Endothelial cell of umbilical vein (primary cell): ENCODE results near the gene NEURL1B. TPM values are rescaled to one million over a fixed set of nuclear protein-coding genes. Genes with fewer than 3 reads are reported as not detected.

ENCODE experiments used
- BruUV-seq: library from RNA; stranded (reverse); fragments of 400-500 nt; replicated peaks from 2 replicates; lab custom pipeline; 2021; lab: Mats Ljungman, UMichigan
- CTCF ChIA-PET: fragments of 300-600, 350-600 bp; sonication (Branson Sonifier 250); formaldehyde crosslinking; loops from one replicate; lab custom pipeline; 2021; ENCODE audit warnings: antibody characterized with exemption, inconsistent platforms; lab: Charles Lee
- POLR2A ChIA-PET: fragments of 300-600, 350-600 bp; sonication (Branson Sonifier 250); formaldehyde crosslinking; loops from one replicate; lab custom pipeline; 2021; ENCODE audit warnings: antibody characterized with exemption, inconsistent platforms; lab: Charles Lee
- DNase-seq: peaks from one replicate; pipeline ENCODE4 v3.0.0-alpha.2; 2011; ENCODE audit warnings: low read depth, low spot score
- FAIRE-seq: peaks from 2 replicates; lab custom pipeline; 2011; peaks lifted over from hg19 to GRCh38; lab: Jason Lieb, UNC
- H2AFZ ChIP-seq: 2 replicates; pipeline ENCODE4 v1.6.0; 2012; ENCODE audit warnings: low read depth, low read length, control low read depth, inconsistent platforms
- H3K27ac ChIP-seq: 2 replicates; pipeline ENCODE4 v1.5.1; 2011; ENCODE audit warnings: low read depth, mild to moderate bottlenecking, control low read depth, low read length, moderate library complexity; ENCODE audit not compliant: insufficient read depth
- H3K27me3 ChIP-seq, 2 experiments: 2 replicates each; pipeline versions ENCODE4 v1.6.0 to v1.6.1; 2011; ENCODE audit warnings: low read length in 2 of 2, mixed read lengths in 1 of 2; ENCODE audit not compliant: control insufficient read depth in 2 of 2, insufficient read depth in 2 of 2
- H3K36me3 ChIP-seq, 2 experiments: 2 replicates in 1 of 2; 3 replicates in 1 of 2; pipeline ENCODE4 v1.5.1; 2011; ENCODE audit warnings: low read length in 2 of 2, mild to moderate bottlenecking in 1 of 2, moderate library complexity in 1 of 2; ENCODE audit not compliant: control insufficient read depth in 2 of 2, insufficient read depth in 2 of 2; ENCODE audit errors: extremely low read depth in 1 of 2
- H3K4me1 ChIP-seq: 3 replicates; pipeline ENCODE4 v1.5.1; 2011; ENCODE audit warnings: mild to moderate bottlenecking, low read length; ENCODE audit not compliant: control insufficient read depth, insufficient read depth; ENCODE audit errors: extremely low read depth
- H3K4me2 ChIP-seq: 2 replicates; pipeline ENCODE4 v1.6.1; 2011; ENCODE audit warnings: low read length, control low read depth, mixed read lengths; ENCODE audit not compliant: insufficient read depth
- H3K4me3 ChIP-seq, 3 experiments: fragments of 200-600 bp in 1 of 3; sonication (generic), shearing (Covaris generic) in 1 of 3; replicated peaks in 1 of 3; 2 replicates each; pipeline ENCODE4 v1.5.1; 2011 to 2016; ENCODE audit warnings: control low read depth in 3 of 3, low read length in 3 of 3, mild to moderate bottlenecking in 2 of 3, inconsistent platforms in 1 of 3, low read depth in 1 of 3, moderate library complexity in 1 of 3; ENCODE audit not compliant: insufficient read depth in 1 of 3
- H3K79me2 ChIP-seq: 2 replicates; pipeline ENCODE4 v1.6.0; 2012; ENCODE audit warnings: low read length, inconsistent platforms; ENCODE audit not compliant: control insufficient read depth, insufficient read depth
- H3K9ac ChIP-seq: replicated peaks from 2 replicates; pipeline ENCODE3; 2011; ENCODE audit warnings: low read length, control low read depth; ENCODE audit not compliant: insufficient read depth; ENCODE audit errors: extremely low read depth
- H3K9me1 ChIP-seq: replicated peaks from 3 replicates; pipeline ENCODE4 v1.6.0; 2011; ENCODE audit warnings: mild to moderate bottlenecking, low read length; ENCODE audit not compliant: control insufficient read depth, insufficient read depth; ENCODE audit errors: extremely low read depth
- H3K9me3 ChIP-seq: replicated peaks from 2 replicates; pipeline ENCODE4 v1.5.1; 2012; ENCODE audit warnings: low read length, inconsistent platforms; ENCODE audit not compliant: control insufficient read depth, insufficient read depth
- H4K20me1 ChIP-seq: replicated peaks from 2 replicates; pipeline ENCODE3; 2011; ENCODE audit warnings: mild to moderate bottlenecking, low read length; ENCODE audit not compliant: control insufficient read depth, insufficient read depth; ENCODE audit errors: extremely low read depth
- CTCF ChIP-seq, 2 donors: IDR thresholded peaks; 1 replicate in 1 of 2; 2 replicates in 1 of 2; pipeline ENCODE4 v1.5.1; 2011; ENCODE audit warnings: low read length in 2 of 2, mild to moderate bottlenecking in 2 of 2, moderate library complexity in 2 of 2, control low read depth in 1 of 2, inconsistent platforms in 1 of 2, low read depth in 1 of 2; ENCODE audit not compliant: insufficient read depth in 1 of 2; ENCODE audit errors: extremely low read depth in 1 of 2
- EZH2 ChIP-seq: IDR thresholded peaks from 2 replicates; pipeline ENCODE4 v1.6.1; 2012; ENCODE audit warnings: borderline replicate concordance, low read depth, mild to moderate bottlenecking, moderate library complexity, low read length, inconsistent platforms; ENCODE audit not compliant: severe bottlenecking
- FOS ChIP-seq: IDR thresholded peaks from 2 replicates; pipeline ENCODE4 v1.6.1; 2011; ENCODE audit warnings: mild to moderate bottlenecking, low read length, moderate library complexity, borderline replicate concordance; ENCODE audit not compliant: insufficient read depth
- GATA2 ChIP-seq: IDR thresholded peaks from 2 replicates; pipeline ENCODE4 v1.7.0; 2011; ENCODE audit warnings: low read depth, mild to moderate bottlenecking, moderate library complexity, mixed read lengths, low read length; ENCODE audit not compliant: insufficient read length, insufficient read depth
- JUN ChIP-seq: IDR thresholded peaks from 2 replicates; pipeline ENCODE4 v1.6.1; 2011; ENCODE audit warnings: borderline replicate concordance, low read depth; ENCODE audit not compliant: insufficient read length, insufficient read depth
- MAX ChIP-seq: IDR thresholded peaks from 2 replicates; pipeline ENCODE4 v1.6.1; 2011; ENCODE audit not compliant: insufficient read depth, insufficient read length
- MYC ChIP-seq: IDR thresholded peaks from one replicate; pipeline ENCODE4 v1.6.1; 2011; ENCODE audit warnings: mild to moderate bottlenecking, low read depth, low read length
- POLR2A ChIP-seq: IDR thresholded peaks from 2 replicates; pipeline ENCODE4 v1.6.1; 2012; ENCODE audit warnings: low read depth, mild to moderate bottlenecking, control low read depth, low read length
- POLR2AphosphoS5 ChIP-seq: IDR thresholded peaks from 2 replicates; pipeline ENCODE4 v1.6.1; 2012; ENCODE audit warnings: low read depth, mild to moderate bottlenecking, control low read depth, low read length, moderate library complexity; ENCODE audit not compliant: insufficient read depth
- dilution Hi-C: fragments of 300-500 bp; cut with MboI; formaldehyde crosslinking; loops from one replicate; pipeline ENCODE4 v1.15.0; 2019; ENCODE audit warnings: low sequenced_read_pairs; ENCODE audit not compliant: extremely low pct_ligation_motif_present
- intact Hi-C: fragments of 100-400 bp; cut with micrococcal nuclease; formaldehyde crosslinking; loops from one replicate; pipeline ENCODE4 v1.10.0; 2022
- polyA plus RNA-seq, 4 experiments: library from polyadenylated mRNA; depleted of rRNA in 3 of 4; stranded (reverse) in 3 of 4; unstranded in 1 of 4; fragments of >200 nt; gene quantifications; 2 replicates each; pipeline versions ENCODE4 v1.2.1 to v1.2.3, GENCODE V29; 2011 to 2012; ENCODE audit warnings: missing spikeins in 1 of 4
- total RNA-seq: library from RNA; stranded (reverse); gene quantifications from 2 replicates; pipeline ENCODE4 v1.2.3, GENCODE V29; 2021

Gene NEURL1B
- total and polyA plus RNA-seq, 2 donors (not counting 3 experiments of a cell fraction or from before 2014, with no cell fraction given) = 0.44 to 1.6 TPM

DNA sequence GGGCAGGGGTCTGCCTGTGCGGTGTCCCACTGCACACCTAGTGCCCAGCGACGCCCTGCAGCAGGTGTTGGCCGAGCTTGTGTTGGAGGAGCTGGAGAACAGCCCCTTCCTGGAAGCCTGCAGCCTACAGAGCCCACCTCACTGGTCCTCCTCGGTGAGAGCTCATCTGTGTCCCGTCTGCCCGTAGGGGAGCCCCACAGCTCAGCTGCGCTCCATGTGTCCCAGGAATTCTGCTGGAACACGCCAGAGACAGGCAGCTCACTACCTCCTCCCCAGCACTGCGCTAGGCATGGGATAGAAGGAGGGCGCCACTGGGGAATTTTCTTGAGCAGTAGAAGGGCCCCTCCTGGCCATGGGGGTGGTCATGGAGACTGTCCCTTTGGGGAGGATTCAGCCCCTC lies 85.9 kb downstream of the NEURL1B start:
- TF ChIP-seq MAX (no peak), MYC (no peak), GATA2 (no peak), POLR2A (no peak), FOS (no peak), JUN (no peak), EZH2 (no peak), CTCF (IDR thresholded peaks at IDR 0.05; ENCODE audit: extremely low read depth in 1 of 2, insufficient read depth in 1 of 2, low read depth in 1 of 2, low read length in 2 of 2) (no peak), POLR2AphosphoS5 (no peak)
- no peak overlapping the region for H3K27ac ChIP-seq
- FAIRE-seq (no peak), DNase-seq (no peak)
- no peaks in the 10 kb centered on the region for H3K79me2 ChIP-seq
- CTCF ChIA-PET = interaction anchor here (1.1 to 3.0 kb wide), 3 partner anchors 10 to 45 kb away, joined by 3 to 10 read pairs (median 10); no protein-coding TSS in a partner anchor
- H3K4me2 ChIP-seq = no peak overlapping the region
- H3K9me3 ChIP-seq = no peaks in the 10 kb centered on the region
- H3K9me1 ChIP-seq = no peaks in the 10 kb centered on the region
- BruUV-seq = no TSS peak
- no peaks in the 10 kb centered on the region for H3K36me3 ChIP-seq
- H3K4me3 ChIP-seq = no peak overlapping the region
- dilution Hi-C loops (no loop called here), intact Hi-C loops (no loop called here)
- H3K4me1 ChIP-seq = peaks cover 5% of the 10 kb centered on the region
- POLR2A ChIA-PET = interaction anchor here (1.2 kb wide), 1 partner anchor 31 kb away, joined by 3 read pairs; no protein-coding TSS in a partner anchor
- no peaks in the 10 kb centered on the region for H4K20me1 ChIP-seq
- H3K27me3 ChIP-seq = no peaks in the 10 kb centered on the region
- no peak overlapping the region for H3K9ac ChIP-seq
- no peak overlapping the region for H2AFZ ChIP-seq
